GM13977 (cell line): ENCODE data around the gene EFS.
"Not testable (repeated sequence)": the region's sequence is repeated elsewhere in the genome, so short reads cannot be mapped to it uniquely, and the experiment has no call there.

Source experiments
- DNase-seq: peaks from one replicate; pipeline ENCODE4 v3.0.0; 2012; ENCODE audit warnings: low spot score
- in situ Hi-C: fragments of 300-500 bp; cut with MboI; formaldehyde crosslinking; loops from one replicate; pipeline ENCODE4 v1.12.0; 2022; ENCODE audit warnings: low sequenced_read_pairs, low pct_unique_long_range_greater_than_20kb, mixed read lengths, inconsistent platforms; ENCODE audit not compliant: unreplicated experiment
- TF ChIP-seq, protein P1 (sequence below): IDR thresholded peaks from 2 replicates; pipeline ENCODE4 v1.5.1; 2012; ENCODE audit warnings: mild to moderate bottlenecking, control low read depth; ENCODE audit not compliant: insufficient read depth; ENCODE audit errors: extremely low read depth, missing control alignments

The EFS gene

GRCh38 chr14:23399136-23399535 is 34.2 kb upstream of the EFS start:
- in situ Hi-C loops, result no loop called here
- TF ChIP-seq, protein P1, sequence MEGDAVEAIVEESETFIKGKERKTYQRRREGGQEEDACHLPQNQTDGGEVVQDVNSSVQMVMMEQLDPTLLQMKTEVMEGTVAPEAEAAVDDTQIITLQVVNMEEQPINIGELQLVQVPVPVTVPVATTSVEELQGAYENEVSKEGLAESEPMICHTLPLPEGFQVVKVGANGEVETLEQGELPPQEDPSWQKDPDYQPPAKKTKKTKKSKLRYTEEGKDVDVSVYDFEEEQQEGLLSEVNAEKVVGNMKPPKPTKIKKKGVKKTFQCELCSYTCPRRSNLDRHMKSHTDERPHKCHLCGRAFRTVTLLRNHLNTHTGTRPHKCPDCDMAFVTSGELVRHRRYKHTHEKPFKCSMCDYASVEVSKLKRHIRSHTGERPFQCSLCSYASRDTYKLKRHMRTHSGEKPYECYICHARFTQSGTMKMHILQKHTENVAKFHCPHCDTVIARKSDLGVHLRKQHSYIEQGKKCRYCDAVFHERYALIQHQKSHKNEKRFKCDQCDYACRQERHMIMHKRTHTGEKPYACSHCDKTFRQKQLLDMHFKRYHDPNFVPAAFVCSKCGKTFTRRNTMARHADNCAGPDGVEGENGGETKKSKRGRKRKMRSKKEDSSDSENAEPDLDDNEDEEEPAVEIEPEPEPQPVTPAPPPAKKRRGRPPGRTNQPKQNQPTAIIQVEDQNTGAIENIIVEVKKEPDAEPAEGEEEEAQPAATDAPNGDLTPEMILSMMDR, result no peak
- no peak for DNase-seq

DNA sequence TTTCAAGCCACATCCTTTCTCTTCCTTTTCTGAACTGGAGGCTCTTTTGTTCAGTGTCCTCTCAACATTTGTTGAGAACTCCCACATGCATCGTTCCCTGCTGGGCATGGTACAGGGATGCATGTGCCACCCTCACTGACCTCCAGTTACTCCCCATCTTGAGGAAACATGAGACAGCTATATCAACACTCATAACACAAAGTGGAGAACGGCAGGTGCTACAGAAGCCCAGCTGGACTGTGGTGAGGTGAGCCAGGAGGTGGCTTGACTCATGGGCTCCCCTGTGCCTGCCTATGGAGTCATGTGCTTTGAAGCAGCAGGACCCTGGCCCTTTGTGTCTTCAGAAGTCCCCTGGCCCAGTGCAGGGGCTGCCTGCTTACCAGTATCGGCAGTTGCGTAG is 33.4 kb upstream of the EFS start:
- DNase-seq, result no peak
- in situ Hi-C loops, result no loop called here
- TF ChIP-seq, protein P1, result no peak

- DNase-seq, result no peak
- TF ChIP-seq, protein P1, result no peak
- in situ Hi-C loops, result no loop called here
Measured at GRCh38 chr14:23396781-23397407, 31.9 kb upstream of the EFS start.

DNA sequence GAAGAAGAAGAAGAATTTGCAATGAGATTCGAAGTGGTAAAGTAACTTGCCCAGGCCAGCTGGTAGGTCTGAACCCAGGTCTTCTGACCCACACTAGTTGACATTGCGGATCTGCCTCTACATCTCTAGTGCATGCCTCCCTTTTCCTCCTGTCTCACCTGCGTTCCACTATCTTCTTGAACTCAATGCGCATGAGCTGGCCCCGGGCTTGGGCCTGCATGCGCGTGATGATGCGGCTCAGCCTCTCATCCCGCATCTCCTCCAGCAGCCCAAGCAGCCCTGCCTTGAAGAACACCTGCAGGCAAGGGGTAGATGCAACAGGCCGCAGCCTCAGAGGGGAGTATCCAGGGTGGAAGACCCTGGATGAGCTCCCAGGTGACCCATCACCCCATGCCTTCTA is 31.2 kb upstream of the EFS start:
- TF ChIP-seq, protein P1, result no peak
- in situ Hi-C loops, result no loop called here
- no peak for DNase-seq

DNA sequence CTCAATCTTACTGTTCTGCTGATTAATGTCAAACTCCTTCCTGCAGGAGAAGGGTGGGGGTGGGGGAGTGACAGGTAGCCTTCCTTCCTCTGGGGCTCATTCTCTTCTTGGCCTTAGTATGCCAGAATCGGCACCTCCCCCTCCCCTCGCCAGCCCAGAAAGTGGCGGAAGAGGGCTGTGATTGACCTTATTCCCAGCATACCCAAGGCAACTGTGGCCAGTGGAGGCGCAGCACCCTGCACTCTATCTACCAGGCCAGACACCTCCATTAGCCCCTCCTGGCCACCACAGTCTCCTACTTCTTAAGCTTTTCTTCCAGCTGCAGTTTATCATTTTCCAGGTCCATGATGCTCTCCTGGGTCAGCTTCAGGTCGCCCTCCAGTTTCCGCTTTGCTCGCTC is 27.6 kb upstream of the EFS start:
- in situ Hi-C loops, result no loop called here

GRCh38 chr14:23389871-23390270 is 24.9 kb upstream of the EFS start:
- in situ Hi-C loops, DNase-seq: not testable (repeated sequence)

More for the DNA sequence above, 27.6 kb upstream of the EFS start:
- TF ChIP-seq, protein P1, result no peak
- DNase-seq, result no peak

- DNase-seq, result no peak
- in situ Hi-C loops, result no loop called here
Measured at GRCh38 chr14:23389396-23389795, 24.4 kb upstream of the EFS start.

More at GRCh38 chr14:23389396-23389795, 24.4 kb upstream of the EFS start:
- TF ChIP-seq, protein P1, result no peak
